Vagina (tissue), 2 donors: Measurements from ENCODE around the gene ABCD4. TPM values are rescaled to one million over a fixed set of nuclear protein-coding genes. Genes with fewer than 3 reads are reported as not detected.

Experiments
- DNase-seq, 2 donors: peaks; one replicate each; pipeline ENCODE4 v3.0.0-alpha.2; 2017; ENCODE audit errors: extremely low spot score in 2 of 2
- H3K27ac ChIP-seq: fragments of 200-600 bp; sonication (generic); one replicate; pipeline ENCODE4 v1.5.1; 2019
- H3K27me3 ChIP-seq: fragments of 200-600 bp; sonication (generic); one replicate; pipeline ENCODE4 v1.5.1; 2019
- H3K36me3 ChIP-seq, 2 donors: fragments of 200-600 bp; sonication (generic); one replicate each; pipeline ENCODE4 v1.5.1; 2017 to 2019
- H3K4me1 ChIP-seq: fragments of 200-600 bp; sonication (generic); one replicate; pipeline ENCODE4 v1.5.1; 2019
- H3K4me3 ChIP-seq, 2 donors: fragments of 200-600 bp; sonication (generic); 1 replicate in 1 of 2; 2 replicates in 1 of 2; pipeline ENCODE4 v1.5.1; 2016 to 2019
- H3K9me3 ChIP-seq: fragments of 200-600 bp; sonication (generic); one replicate; pipeline ENCODE4 v1.5.1; 2019
- POLR2A ChIP-seq, 2 donors: fragments of 450-650 bp; IDR thresholded peaks; one replicate each; pipeline ENCODE4 v1.6.1; 2017; ENCODE audit warnings: antibody characterized with exemption in 2 of 2, mild to moderate bottlenecking in 2 of 2, moderate library complexity in 2 of 2
- POLR2AphosphoS5 ChIP-seq, 2 donors: sonication (generic); formaldehyde crosslinking; IDR thresholded peaks; one replicate each; pipeline ENCODE4 v1.9.0; 2017; ENCODE audit warnings: antibody characterized with exemption in 2 of 2, mild to moderate bottlenecking in 2 of 2, low read depth in 1 of 2; ENCODE audit not compliant: insufficient read depth in 1 of 2
- intact Hi-C: fragments of 100-400 bp; cut with DNase I; formaldehyde crosslinking; loops from one replicate; pipeline ENCODE4 v1.15.1; 2023
- total RNA-seq: library from RNA; depleted of rRNA; stranded (reverse); fragments of >200 nt; gene quantifications from one replicate; pipeline ENCODE4 v1.2.3, GENCODE V29; 2016
- TF ChIP-seq, protein P1 (sequence below), 3 experiments: fragments of 450-650 bp in 2 of 3; fragments of 200-600 bp in 1 of 3; sonication (generic) in 1 of 3; IDR thresholded peaks; one replicate each; pipeline ENCODE4 v1.5.1; 2017 to 2019; ENCODE audit warnings: antibody characterized with exemption in 3 of 3, mild to moderate bottlenecking in 2 of 3, moderate library complexity in 2 of 3

ABCD4 gene
- total RNA-seq, 1 donor from 2014 or later, result 52.3 TPM

DNA sequence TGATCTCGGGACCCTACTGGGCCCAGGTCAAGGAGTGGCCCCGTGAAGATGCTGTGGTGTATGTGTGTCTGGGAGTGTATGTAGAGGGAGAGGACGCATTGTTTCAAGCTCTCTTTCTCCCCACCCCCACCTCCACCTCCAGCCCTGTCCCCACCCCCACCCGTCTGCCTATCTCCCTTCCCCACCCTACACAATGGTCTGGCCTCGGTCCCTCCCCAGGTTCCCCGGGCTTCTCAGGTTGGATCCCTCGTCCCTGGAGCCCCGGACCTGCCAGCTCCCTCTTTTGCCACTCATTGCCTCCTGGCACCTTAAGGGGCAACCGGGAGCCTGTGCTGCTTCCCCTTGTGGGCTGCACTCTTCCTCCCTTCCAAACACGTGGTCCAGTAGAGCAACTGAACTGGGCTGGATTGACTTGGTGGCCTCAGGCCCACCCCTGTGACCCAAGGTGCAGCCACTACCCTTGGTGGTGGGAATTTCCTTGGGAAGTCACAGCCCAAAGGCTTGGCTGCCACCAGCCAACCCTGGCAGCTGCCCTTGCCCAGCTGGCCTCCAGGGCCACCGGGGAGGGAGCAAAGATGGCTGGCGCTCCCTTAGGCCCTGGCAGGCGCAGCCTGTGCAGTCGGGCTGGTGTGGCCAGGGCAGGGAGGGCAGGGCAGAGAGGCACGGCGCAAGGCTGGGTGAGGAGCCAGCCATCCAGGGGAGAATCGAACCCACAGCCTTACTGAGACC, 46.2 kb upstream of the ABCD4 start:
- intact Hi-C loops, result no loop called here
- TF ChIP-seq POLR2AphosphoS5 (IDR thresholded peaks at IDR 0.05; ENCODE audit: insufficient read depth in 1 of 2, low read depth in 1 of 2) (no peak), POLR2A (IDR thresholded peaks at IDR 0.05) (no peak)
- TF ChIP-seq, protein P1, sequence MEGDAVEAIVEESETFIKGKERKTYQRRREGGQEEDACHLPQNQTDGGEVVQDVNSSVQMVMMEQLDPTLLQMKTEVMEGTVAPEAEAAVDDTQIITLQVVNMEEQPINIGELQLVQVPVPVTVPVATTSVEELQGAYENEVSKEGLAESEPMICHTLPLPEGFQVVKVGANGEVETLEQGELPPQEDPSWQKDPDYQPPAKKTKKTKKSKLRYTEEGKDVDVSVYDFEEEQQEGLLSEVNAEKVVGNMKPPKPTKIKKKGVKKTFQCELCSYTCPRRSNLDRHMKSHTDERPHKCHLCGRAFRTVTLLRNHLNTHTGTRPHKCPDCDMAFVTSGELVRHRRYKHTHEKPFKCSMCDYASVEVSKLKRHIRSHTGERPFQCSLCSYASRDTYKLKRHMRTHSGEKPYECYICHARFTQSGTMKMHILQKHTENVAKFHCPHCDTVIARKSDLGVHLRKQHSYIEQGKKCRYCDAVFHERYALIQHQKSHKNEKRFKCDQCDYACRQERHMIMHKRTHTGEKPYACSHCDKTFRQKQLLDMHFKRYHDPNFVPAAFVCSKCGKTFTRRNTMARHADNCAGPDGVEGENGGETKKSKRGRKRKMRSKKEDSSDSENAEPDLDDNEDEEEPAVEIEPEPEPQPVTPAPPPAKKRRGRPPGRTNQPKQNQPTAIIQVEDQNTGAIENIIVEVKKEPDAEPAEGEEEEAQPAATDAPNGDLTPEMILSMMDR (IDR thresholded peaks at IDR 0.05), result no peak
- Histone ChIP-seq H3K27me3 (no peaks in the 10 kb centered on the region), H3K27ac (no peak overlapping the region), H3K4me3 (no peak overlapping the region), H3K36me3 (no peaks in the 10 kb centered on the region), H3K4me1 (no peaks in the 10 kb centered on the region), H3K9me3 (no peaks in the 10 kb centered on the region)
- no peak for DNase-seq

DNA sequence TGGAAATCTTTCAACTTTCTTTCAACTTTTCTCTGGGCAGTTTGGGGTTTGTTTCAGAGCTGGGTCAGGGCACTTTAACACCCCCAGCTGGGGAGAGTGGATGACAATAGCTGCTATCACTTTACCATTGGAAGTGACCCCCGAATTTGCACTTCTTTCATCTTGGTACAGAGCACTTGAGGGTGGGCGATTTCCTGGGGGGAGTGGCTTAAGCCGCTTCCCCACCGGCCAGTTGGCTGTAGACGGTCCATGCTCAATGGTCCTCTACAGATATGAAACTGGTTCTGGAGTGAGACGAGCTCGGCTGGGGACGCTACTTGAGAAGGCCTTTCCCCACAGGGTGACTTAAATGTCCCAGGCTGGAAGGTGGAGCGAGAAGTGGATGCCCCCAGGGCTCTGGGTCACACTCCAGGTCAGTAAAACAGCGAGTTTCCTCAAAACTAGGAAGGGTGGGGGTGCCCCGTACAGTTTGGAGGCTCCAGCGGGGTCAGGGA, 45.6 kb upstream of the ABCD4 start, which contains the start of gene VRTN:
Gene VRTN, plus strand, starts transcription at position 231 of the 494 bp plus-strand sequence. CDS start 8,313 bp downstream, outside the sequence.
- Histone ChIP-seq H3K27ac (no peak within 1 kb of the TSS), H3K4me3 (no peak within 1 kb of the TSS), H3K9me3 (no peaks in the 10 kb centered on the region), H3K4me1 (no peaks in the 10 kb centered on the region), H3K27me3 (no peaks in the 10 kb centered on the region), H3K36me3 (no peaks in the 10 kb centered on the region)
- intact Hi-C loops, result no loop called here
- TF ChIP-seq, protein P1 (IDR thresholded peaks at IDR 0.05), result no peak
- TF ChIP-seq POLR2A (IDR thresholded peaks at IDR 0.05) (no peak), POLR2AphosphoS5 (IDR thresholded peaks at IDR 0.05; ENCODE audit: insufficient read depth in 1 of 2, low read depth in 1 of 2) (no peak)
- no peak for DNase-seq

DNA sequence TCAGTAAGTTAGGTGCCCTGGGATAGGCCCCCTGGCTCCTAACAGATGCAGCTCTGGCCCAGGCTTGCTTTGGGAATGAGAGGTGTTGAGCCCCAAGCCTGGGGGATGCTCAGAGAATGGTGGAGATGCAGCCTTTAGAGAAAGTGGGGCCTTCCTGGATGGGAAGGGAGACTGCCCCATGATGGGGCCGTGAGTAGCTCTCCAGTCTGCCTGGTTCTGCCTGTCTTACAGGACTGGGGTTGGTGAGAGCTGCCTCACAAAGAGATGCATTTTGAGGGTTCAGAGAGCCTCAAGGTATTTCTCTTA, 45.0 kb upstream of the ABCD4 start:
- Histone ChIP-seq H3K27me3 (no peaks in the 10 kb centered on the region), H3K9me3 (no peaks in the 10 kb centered on the region), H3K27ac (no peak overlapping the region), H3K4me1 (no peaks in the 10 kb centered on the region), H3K4me3 (no peak overlapping the region), H3K36me3 (no peaks in the 10 kb centered on the region)
- DNase-seq, result no peak
- TF ChIP-seq POLR2AphosphoS5 (IDR thresholded peaks at IDR 0.05; ENCODE audit: insufficient read depth in 1 of 2, low read depth in 1 of 2) (no peak), POLR2A (IDR thresholded peaks at IDR 0.05) (no peak)
- TF ChIP-seq, protein P1 (IDR thresholded peaks at IDR 0.05), result no peak
- intact Hi-C loops, result no loop called here

DNA sequence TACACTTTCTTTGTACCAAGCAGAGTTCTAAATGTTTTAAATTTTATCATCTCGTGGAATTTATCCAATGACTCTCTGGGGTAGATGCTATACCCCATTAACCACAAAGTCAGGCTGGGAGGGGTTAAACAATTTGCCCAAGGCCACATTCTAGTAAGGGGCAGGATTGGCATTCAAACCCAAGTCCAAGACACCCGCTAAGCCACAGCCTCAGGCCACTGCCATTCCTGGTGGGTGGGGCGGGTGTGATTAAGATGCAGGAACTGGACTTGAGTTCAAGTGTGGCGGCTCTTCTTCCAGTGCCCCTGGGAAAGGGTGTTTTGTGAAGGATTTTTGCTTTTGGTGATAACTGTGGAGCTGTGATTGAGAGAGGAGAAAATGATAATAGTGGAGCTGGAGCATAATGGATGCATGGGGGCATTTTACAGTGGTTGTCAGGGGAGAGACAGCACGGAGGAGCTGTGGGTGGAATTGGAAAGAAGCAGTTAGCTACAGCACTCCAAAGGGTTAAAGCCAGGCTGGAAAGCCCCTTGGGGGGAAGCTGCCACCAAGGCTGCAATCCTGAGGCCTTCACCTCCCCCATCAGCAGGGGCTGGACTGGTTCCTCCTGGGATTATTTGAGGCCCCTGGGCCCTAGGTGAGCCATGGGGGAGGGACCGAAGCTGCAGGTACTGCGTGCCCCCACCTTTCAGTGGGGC, 44.5 kb upstream of the ABCD4 start:
- intact Hi-C loops, result no loop called here
- Histone ChIP-seq H3K9me3 (no peaks in the 10 kb centered on the region), H3K4me1 (no peaks in the 10 kb centered on the region), H3K27ac (no peak overlapping the region), H3K4me3 (no peak overlapping the region), H3K36me3 (no peaks in the 10 kb centered on the region), H3K27me3 (no peaks in the 10 kb centered on the region)
- TF ChIP-seq POLR2AphosphoS5 (IDR thresholded peaks at IDR 0.05; ENCODE audit: insufficient read depth in 1 of 2, low read depth in 1 of 2) (no peak), POLR2A (IDR thresholded peaks at IDR 0.05) (no peak)
- TF ChIP-seq, protein P1 (IDR thresholded peaks at IDR 0.05), result no peak
- no peak for DNase-seq

DNA sequence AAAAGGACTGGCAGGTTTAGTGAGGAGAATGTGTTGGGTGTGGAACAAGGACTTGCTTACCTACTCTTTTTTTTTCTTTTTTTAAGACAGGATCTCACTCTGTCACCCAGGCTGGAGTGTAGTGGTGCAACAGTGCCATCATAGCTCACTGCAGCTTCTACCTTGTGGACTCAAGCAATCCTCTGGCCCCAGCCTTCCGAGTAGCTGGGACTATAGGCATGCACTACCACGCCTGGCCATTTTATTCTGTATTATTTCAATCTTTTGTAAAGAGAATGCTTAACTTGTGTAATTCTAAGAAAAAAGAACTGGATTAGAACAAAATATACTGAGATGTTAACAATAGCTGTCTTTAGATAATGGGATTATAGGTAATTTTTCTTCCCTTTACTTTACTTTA, 43.6 kb upstream of the ABCD4 start:
- no peak for DNase-seq

More for the DNA sequence above, 43.6 kb upstream of the ABCD4 start:
- Histone ChIP-seq H3K4me1 (no peaks in the 10 kb centered on the region), H3K27ac (no peak overlapping the region), H3K27me3 (no peaks in the 10 kb centered on the region), H3K4me3 (no peak overlapping the region), H3K9me3 (no peaks in the 10 kb centered on the region), H3K36me3 (no peaks in the 10 kb centered on the region)
- intact Hi-C loops, result no loop called here
- TF ChIP-seq POLR2AphosphoS5 (IDR thresholded peaks at IDR 0.05; ENCODE audit: insufficient read depth in 1 of 2, low read depth in 1 of 2) (no peak), POLR2A (IDR thresholded peaks at IDR 0.05) (no peak)
- TF ChIP-seq, protein P1 (IDR thresholded peaks at IDR 0.05), result no peak
